Memory B cell (primary cell): ENCODE data around the gene MARS2.
"Not testable (repeated sequence)": the region's sequence is repeated elsewhere in the genome, so short reads cannot be mapped to it uniquely, and the experiment has no call there.

Experiments
- ATAC-seq: fragments of 150-1000 bp; cut with Tn5 transposase; 2 replicates; pipeline ENCODE4 v1.10.0; 2021; ENCODE audit warnings: low read depth, mild to moderate bottlenecking, moderate library complexity
- DNase-seq, 2 donors: peaks; one replicate each; pipeline ENCODE4 v3.0.0; 2022; ENCODE audit warnings: low spot score in 2 of 2
- H3K27ac Mint-ChIP-seq: one replicate; pipeline ENCODE4 v1.8.0; 2022; ENCODE audit warnings: mild to moderate bottlenecking, moderate library complexity, mixed read lengths
- H3K27me3 Mint-ChIP-seq: one replicate; pipeline ENCODE4 v1.8.0; 2022; ENCODE audit warnings: mixed read lengths
- H3K36me3 Mint-ChIP-seq: one replicate; pipeline ENCODE4 v1.8.0; 2022; ENCODE audit warnings: mild to moderate bottlenecking, mixed read lengths
- H3K4me1 Mint-ChIP-seq: one replicate; pipeline ENCODE4 v1.8.0; 2022; ENCODE audit warnings: mixed read lengths
- H3K4me3 Mint-ChIP-seq: one replicate; pipeline ENCODE4 v1.8.0; 2022; ENCODE audit warnings: mild to moderate bottlenecking, moderate library complexity, mixed read lengths
- H3K9me3 Mint-ChIP-seq: one replicate; pipeline ENCODE4 v1.8.0; 2022; ENCODE audit warnings: mixed read lengths

Gene MARS2

GRCh38 chr2:197677483-197677882 lies 27.7 kb upstream of the MARS2 start:
- no peak overlapping the region for H3K27ac Mint-ChIP-seq
- H3K27me3 Mint-ChIP-seq: peaks cover 8% of the 10 kb centered on the region
- peaks cover 2% of the 10 kb centered on the region for H3K9me3 Mint-ChIP-seq
- ATAC-seq (no peak), DNase-seq (no peak)
- H3K4me1 Mint-ChIP-seq: no peaks in the 10 kb centered on the region
- H3K4me3 Mint-ChIP-seq: no peak overlapping the region
- no peaks in the 10 kb centered on the region for H3K36me3 Mint-ChIP-seq

GRCh38 chr2:197695206-197695605 lies 10.0 kb upstream of the MARS2 start:
- DNase-seq, H3K4me3 Mint-ChIP-seq, H3K27me3 Mint-ChIP-seq, H3K27ac Mint-ChIP-seq, ATAC-seq, H3K36me3 Mint-ChIP-seq, H3K9me3 Mint-ChIP-seq, H3K4me1 Mint-ChIP-seq: not testable (repeated sequence)

GRCh38 chr2:197695971-197696370 lies 9.2 kb upstream of the MARS2 start:
- not testable (repeated sequence) for ATAC-seq, H3K27me3 Mint-ChIP-seq, H3K36me3 Mint-ChIP-seq, H3K4me1 Mint-ChIP-seq, H3K27ac Mint-ChIP-seq, DNase-seq, H3K9me3 Mint-ChIP-seq, H3K4me3 Mint-ChIP-seq

- not testable (repeated sequence) for H3K27ac Mint-ChIP-seq, ATAC-seq, H3K27me3 Mint-ChIP-seq, H3K36me3 Mint-ChIP-seq, DNase-seq, H3K9me3 Mint-ChIP-seq, H3K4me3 Mint-ChIP-seq, H3K4me1 Mint-ChIP-seq
These were observed 8.6 kb upstream of the MARS2 start for GRCh38 chr2:197696571-197696970.

GRCh38 chr2:197699724-197700123 lies 5.4 kb upstream of the MARS2 start:
- H3K4me1 Mint-ChIP-seq, ATAC-seq: not testable (repeated sequence)

GRCh38 chr2:197700960-197701359 lies 4.2 kb upstream of the MARS2 start:
- ATAC-seq: no peak
- Mint-ChIP-seq H3K27ac (no peak overlapping the region), H3K36me3 (no peaks in the 10 kb centered on the region), H3K4me1 (peaks cover 4% of the 10 kb centered on the region), H3K27me3 (peaks cover 9% of the 10 kb centered on the region), H3K4me3 (no peak overlapping the region), H3K9me3 (no peaks in the 10 kb centered on the region)
- DNase-seq: no peak

More at GRCh38 chr2:197699724-197700123, 5.4 kb upstream of the MARS2 start:
- DNase-seq, H3K9me3 Mint-ChIP-seq, H3K4me3 Mint-ChIP-seq, H3K27ac Mint-ChIP-seq, H3K36me3 Mint-ChIP-seq: not testable (repeated sequence)
- H3K27me3 Mint-ChIP-seq: peaks cover 12% of the 10 kb centered on the region

GRCh38 chr2:197704434-197705120 lies 592 bp upstream of the MARS2 start:
- ATAC-seq (peak; percentile 49), DNase-seq (no peak)
- Mint-ChIP-seq H3K27ac (peak overlapping the region; percentile 90), H3K27me3 (peaks cover 9% of the 10 kb centered on the region), H3K4me3 (peak overlapping the region; percentile 90), H3K9me3 (no peaks in the 10 kb centered on the region), H3K4me1 (peaks cover 30% of the 10 kb centered on the region), H3K36me3 (peaks cover 8% of the 10 kb centered on the region)

- no peak for DNase-seq
- H3K4me3 Mint-ChIP-seq: peak overlapping the region; percentile 90
- ATAC-seq: no peak
- peaks cover 34% of the 10 kb centered on the region for H3K4me1 Mint-ChIP-seq
- H3K27me3 Mint-ChIP-seq: peaks cover 5% of the 10 kb centered on the region
- peak overlapping the region; percentile 90 for H3K27ac Mint-ChIP-seq
- H3K9me3 Mint-ChIP-seq: no peaks in the 10 kb centered on the region
- peaks cover 12% of the 10 kb centered on the region for H3K36me3 Mint-ChIP-seq
These were observed 1.0 kb downstream of the MARS2 start for GRCh38 chr2:197705912-197706838.

- ATAC-seq (no peak), DNase-seq (no peak)
- H3K27me3 Mint-ChIP-seq: peaks cover 3% of the 10 kb centered on the region
- H3K9me3 Mint-ChIP-seq: no peaks in the 10 kb centered on the region
- H3K27ac Mint-ChIP-seq: no peak overlapping the region
- H3K4me3 Mint-ChIP-seq: peak overlapping the region; percentile 90
- H3K4me1 Mint-ChIP-seq: peaks cover 38% of the 10 kb centered on the region
- peaks cover 12% of the 10 kb centered on the region for H3K36me3 Mint-ChIP-seq
These were observed 1.7 kb downstream of the MARS2 start for GRCh38 chr2:197706839-197707207.

GRCh38 chr2:197707316-197708213 lies 2.4 kb downstream of the MARS2 start:
- peaks cover 41% of the 10 kb centered on the region for H3K4me1 Mint-ChIP-seq
- H3K9me3 Mint-ChIP-seq: no peaks in the 10 kb centered on the region
- H3K27ac Mint-ChIP-seq: no peak overlapping the region
- H3K27me3 Mint-ChIP-seq: peaks cover 1% of the 10 kb centered on the region
- H3K36me3 Mint-ChIP-seq: peaks cover 13% of the 10 kb centered on the region
- no peak for DNase-seq
- peak overlapping the region; percentile 90 for H3K4me3 Mint-ChIP-seq
- ATAC-seq: no peak

- DNase-seq (no peak), ATAC-seq (no peak)
- H3K27ac Mint-ChIP-seq: no peak overlapping the region
- no peaks in the 10 kb centered on the region for H3K9me3 Mint-ChIP-seq
- peaks cover 13% of the 10 kb centered on the region for H3K36me3 Mint-ChIP-seq
- H3K4me1 Mint-ChIP-seq: peaks cover 44% of the 10 kb centered on the region
- H3K27me3 Mint-ChIP-seq: no peaks in the 10 kb centered on the region
- H3K4me3 Mint-ChIP-seq: no peak overlapping the region
These were observed 3.2 kb downstream of the MARS2 start for GRCh38 chr2:197708331-197708730.

GRCh38 chr2:197709140-197709539 lies 4.0 kb downstream of the MARS2 start:
- H3K4me3 Mint-ChIP-seq: peak overlapping the region; percentile 27
- not testable (repeated sequence) for H3K27me3 Mint-ChIP-seq, ATAC-seq, H3K27ac Mint-ChIP-seq, DNase-seq, H3K9me3 Mint-ChIP-seq
- peaks cover 14% of the 10 kb centered on the region for H3K36me3 Mint-ChIP-seq
- H3K4me1 Mint-ChIP-seq: peaks cover 44% of the 10 kb centered on the region

GRCh38 chr2:197710424-197711042 lies 5.4 kb downstream of the MARS2 start:
- ATAC-seq: peak; percentile 64
- H3K4me1 Mint-ChIP-seq: peaks cover 42% of the 10 kb centered on the region
- no peak for DNase-seq
- H3K36me3 Mint-ChIP-seq: peaks cover 15% of the 10 kb centered on the region
- H3K4me3 Mint-ChIP-seq: no peak overlapping the region
- no peaks in the 10 kb centered on the region for H3K27me3 Mint-ChIP-seq
- no peaks in the 10 kb centered on the region for H3K9me3 Mint-ChIP-seq
- no peak overlapping the region for H3K27ac Mint-ChIP-seq
